ENCODE measurements around the gene NDE1.
"Not testable (repeated sequence)": the region's sequence is repeated elsewhere in the genome, so short reads cannot be mapped to it uniquely, and the experiment has no call there.

The NDE1 gene

GRCh38 chr16:15650019-15650697 lies at the start of gene NDE1:
TSS of gene NDE1 (plus strand) at chr16:15650245. CDS start at chr16:15664779, 14,534 bp downstream.
- DNase-seq (peak; percentile 77 to 82), ATAC-seq (peak; percentile 96)
- no peaks in the 10 kb centered on the region for H3K27me3 Mint-ChIP-seq
- peak within 1 kb of the TSS; percentile 89 to 97 for H3K4me3 Mint-ChIP-seq
- H3K27ac Mint-ChIP-seq, result peak within 1 kb of the TSS; percentile 92 to 97
- H3K9me3 Mint-ChIP-seq, result no peaks in the 10 kb centered on the region
- peaks cover 47% of the 10 kb centered on the region for H3K4me1 Mint-ChIP-seq

GRCh38 chr16:15601212-15601879 lies 48.7 kb upstream of the NDE1 start:
- Mint-ChIP-seq H3K27me3 (no peaks in the 10 kb centered on the region), H3K27ac (peak overlapping the region; percentile 6 to 31), H3K4me3 (no peak overlapping the region), H3K4me1 (peaks cover 35% of the 10 kb centered on the region), H3K9me3 (no peaks in the 10 kb centered on the region)
- no peak for DNase-seq
- ATAC-seq, result no peak

GRCh38 chr16:15602285-15603044 lies 47.6 kb upstream of the NDE1 start:
- Mint-ChIP-seq H3K27ac (no peak overlapping the region), H3K27me3 (no peaks in the 10 kb centered on the region)

GRCh38 chr16:15604460-15605440 lies 45.3 kb upstream of the NDE1 start:
- no peaks in the 10 kb centered on the region for H3K27me3 Mint-ChIP-seq
- peaks cover 20% of the 10 kb centered on the region for H3K4me1 Mint-ChIP-seq
- ATAC-seq (no peak), DNase-seq (no peak)
- H3K9me3 Mint-ChIP-seq, result no peaks in the 10 kb centered on the region
- H3K27ac Mint-ChIP-seq, result peak overlapping the region; percentile 63 to 66
- H3K4me3 Mint-ChIP-seq, result no peak overlapping the region

More at GRCh38 chr16:15602285-15603044, 47.6 kb upstream of the NDE1 start:
- no peak for ATAC-seq
- DNase-seq, result no peak
- H3K9me3 Mint-ChIP-seq, result no peaks in the 10 kb centered on the region
- H3K4me3 Mint-ChIP-seq, result no peak overlapping the region
- H3K4me1 Mint-ChIP-seq, result peaks cover 38% of the 10 kb centered on the region

- peaks cover 12% of the 10 kb centered on the region for H3K4me1 Mint-ChIP-seq
- peak overlapping the region; percentile 66 to 67 for H3K27ac Mint-ChIP-seq
- H3K27me3 Mint-ChIP-seq, result no peaks in the 10 kb centered on the region
- no peaks in the 10 kb centered on the region for H3K9me3 Mint-ChIP-seq
- DNase-seq, result no peak
- ATAC-seq, result no peak
- no peak overlapping the region for H3K4me3 Mint-ChIP-seq
Measured at GRCh38 chr16:15605839-15606517, 44.1 kb upstream of the NDE1 start.

GRCh38 chr16:15606518-15607220 lies 43.4 kb upstream of the NDE1 start:
- Mint-ChIP-seq H3K4me1 (peaks cover 12% of the 10 kb centered on the region), H3K9me3 (no peaks in the 10 kb centered on the region), H3K27me3 (no peaks in the 10 kb centered on the region), H3K27ac (peak overlapping the region; percentile 67 to 79), H3K4me3 (no peak overlapping the region)
- DNase-seq, result no peak
- no peak for ATAC-seq

GRCh38 chr16:15607221-15607699 lies 42.8 kb upstream of the NDE1 start:
- H3K4me1 Mint-ChIP-seq, result peaks cover 12% of the 10 kb centered on the region
- DNase-seq, ATAC-seq, H3K9me3 Mint-ChIP-seq, H3K4me3 Mint-ChIP-seq, H3K27me3 Mint-ChIP-seq: not testable (repeated sequence)
- H3K27ac Mint-ChIP-seq, result peak overlapping the region; percentile 67 to 79

- ATAC-seq (no peak), DNase-seq (no peak)
- Mint-ChIP-seq H3K4me1 (peaks cover 12% of the 10 kb centered on the region), H3K27me3 (no peaks in the 10 kb centered on the region), H3K27ac (peak overlapping the region; percentile 12 to 28), H3K9me3 (no peaks in the 10 kb centered on the region), H3K4me3 (no peak overlapping the region)
Measured at GRCh38 chr16:15607700-15608396, 42.2 kb upstream of the NDE1 start.

GRCh38 chr16:15608398-15609285 lies 41.4 kb upstream of the NDE1 start:
- Mint-ChIP-seq H3K9me3 (no peaks in the 10 kb centered on the region), H3K27ac (peak overlapping the region in 1 of 2 donors; percentile 12), H3K4me3 (no peak overlapping the region), H3K4me1 (peaks cover 12% of the 10 kb centered on the region), H3K27me3 (no peaks in the 10 kb centered on the region)
- no peak for ATAC-seq
- DNase-seq, result no peak

GRCh38 chr16:15609286-15609649 lies 40.8 kb upstream of the NDE1 start:
- Mint-ChIP-seq H3K27me3 (no peaks in the 10 kb centered on the region), H3K9me3 (no peaks in the 10 kb centered on the region), H3K4me3 (no peak overlapping the region), H3K27ac (peak overlapping the region in 1 of 2 donors; percentile 50), H3K4me1 (peaks cover 12% of the 10 kb centered on the region)
- DNase-seq (no peak), ATAC-seq (no peak)

- Mint-ChIP-seq H3K4me3 (no peak overlapping the region), H3K4me1 (peaks cover 12% of the 10 kb centered on the region)
- no peak for DNase-seq
Measured at GRCh38 chr16:15610369-15610871, 39.6 kb upstream of the NDE1 start.

GRCh38 chr16:15611610-15612009 lies 38.4 kb upstream of the NDE1 start:
- Mint-ChIP-seq H3K27me3 (no peaks in the 10 kb centered on the region), H3K9me3 (no peaks in the 10 kb centered on the region), H3K4me1 (peaks cover 4% of the 10 kb centered on the region), H3K27ac (no peak overlapping the region), H3K4me3 (no peak overlapping the region)
- ATAC-seq (no peak), DNase-seq (no peak)

More at GRCh38 chr16:15610369-15610871, 39.6 kb upstream of the NDE1 start:
- no peak for ATAC-seq
- H3K27ac Mint-ChIP-seq, result no peak overlapping the region
- no peaks in the 10 kb centered on the region for H3K27me3 Mint-ChIP-seq
- no peaks in the 10 kb centered on the region for H3K9me3 Mint-ChIP-seq
